WTC11 (cell line): ENCODE measurements around the gene SPHK1. TPM values are rescaled to one million over a fixed set of nuclear protein-coding genes. Genes with fewer than 3 reads are reported as not detected.

Experiments
- ATAC-seq: fragments of 200-7000 bp; cut with Tn5 transposase; 2 replicates; pipeline ENCODE4 v1.10.0; 2021; ENCODE audit warnings: mild to moderate bottlenecking, moderate library complexity
- CTCF ChIA-PET: fragments of 300-600 bp; sonication (Branson Sonifier 250); formaldehyde crosslinking; loops from one replicate; lab custom pipeline; 2021; ENCODE audit warnings: antibody characterized with exemption; lab: Charles Lee
- POLR2A ChIA-PET: fragments of 350-600 bp; sonication (Branson Sonifier 250); formaldehyde crosslinking; loops from one replicate; lab custom pipeline; 2021; ENCODE audit warnings: antibody characterized with exemption; lab: Charles Lee
- DNase-seq: peaks from one replicate; pipeline ENCODE4 v3.0.0; 2021; ENCODE audit warnings: low spot score
- H3K27ac Mint-ChIP-seq: 2 replicates; pipeline ENCODE4 v1.8.0; 2021; ENCODE audit warnings: mixed read lengths
- H3K27me3 Mint-ChIP-seq: 2 replicates; pipeline ENCODE4 v1.8.0; 2021; ENCODE audit warnings: low read depth, mild to moderate bottlenecking, moderate library complexity, mixed read lengths
- H3K36me3 Mint-ChIP-seq: 2 replicates; pipeline ENCODE4 v1.8.0; 2021; ENCODE audit warnings: mixed read lengths
- H3K4me1 Mint-ChIP-seq: 2 replicates; pipeline ENCODE4 v1.8.0; 2022; ENCODE audit warnings: mixed read lengths
- H3K4me3 Mint-ChIP-seq: 2 replicates; pipeline ENCODE4 v1.8.0; 2021; ENCODE audit warnings: mild to moderate bottlenecking, moderate library complexity, mixed read lengths
- H3K9me3 Mint-ChIP-seq: 2 replicates; pipeline ENCODE4 v1.8.0; 2021; ENCODE audit warnings: mixed read lengths
- ETV6 ChIP-seq: sonication (generic); formaldehyde crosslinking; IDR thresholded peaks from 2 replicates; pipeline ENCODE4 v1.8.1; 2022; ENCODE audit warnings: mild to moderate bottlenecking, missing genetic modification reagents
- FOXK1 ChIP-seq: sonication (generic); formaldehyde crosslinking; IDR thresholded peaks from 2 replicates; pipeline ENCODE4 v1.8.0; 2022; ENCODE audit warnings: mild to moderate bottlenecking, moderate library complexity, missing genetic modification reagents
- GABPB1 ChIP-seq: sonication (generic); formaldehyde crosslinking; IDR thresholded peaks from 2 replicates; pipeline ENCODE4 v1.8.1; 2023; ENCODE audit warnings: mild to moderate bottlenecking, missing genetic modification reagents
- PREB ChIP-seq: sonication (generic); formaldehyde crosslinking; IDR thresholded peaks from 2 replicates; pipeline ENCODE4 v1.8.1; 2022; ENCODE audit warnings: mild to moderate bottlenecking, missing genetic modification reagents, moderate library complexity, borderline replicate concordance
- RELA ChIP-seq: sonication (generic); formaldehyde crosslinking; IDR thresholded peaks from 2 replicates; pipeline ENCODE4 v1.8.1; 2022; ENCODE audit warnings: missing genetic modification reagents, mild to moderate bottlenecking, borderline replicate concordance
- SMAD4 ChIP-seq: sonication (generic); formaldehyde crosslinking; IDR thresholded peaks from 2 replicates; pipeline ENCODE4 v1.8.0; 2022; ENCODE audit warnings: mild to moderate bottlenecking, missing genetic modification reagents
- SOX15 ChIP-seq: fragments of 250-450 bp; sonication (Bioruptor Pico); IDR thresholded peaks from 2 replicates; pipeline ENCODE4 v1.9.0; 2021; ENCODE audit warnings: mild to moderate bottlenecking
- TEAD4 ChIP-seq: sonication (generic); formaldehyde crosslinking; IDR thresholded peaks from 2 replicates; pipeline ENCODE4 v1.8.0; 2022; ENCODE audit warnings: mild to moderate bottlenecking, missing genetic modification reagents
- ZNF232 ChIP-seq: sonication (generic); formaldehyde crosslinking; IDR thresholded peaks from 2 replicates; pipeline ENCODE4 v1.8.0; 2022; ENCODE audit warnings: mild to moderate bottlenecking, missing genetic modification reagents
- ZNF263 ChIP-seq: sonication (generic); formaldehyde crosslinking; IDR thresholded peaks from 2 replicates; pipeline ENCODE4 v1.8.1; 2022; ENCODE audit warnings: low read depth, mild to moderate bottlenecking, moderate library complexity, missing genetic modification reagents
- ZNF396 ChIP-seq: fragments of 250-450 bp; sonication (Bioruptor Pico); IDR thresholded peaks from 2 replicates; pipeline ENCODE4 v1.8.0; 2021; ENCODE audit warnings: mild to moderate bottlenecking, moderate library complexity, borderline replicate concordance
- total RNA-seq: library from RNA; stranded (reverse); gene quantifications from 3 replicates; pipeline ENCODE4 v1.2.3, GENCODE V29; 2021
- TF ChIP-seq, protein P1 (sequence below): sonication (generic); formaldehyde crosslinking; IDR thresholded peaks from 2 replicates; pipeline ENCODE4 v1.8.0; 2023; ENCODE audit warnings: mild to moderate bottlenecking, missing genetic modification reagents
- TF ChIP-seq, protein P2 (sequence below): sonication (generic); formaldehyde crosslinking; IDR thresholded peaks from 2 replicates; pipeline ENCODE4 v1.8.0; 2023; ENCODE audit warnings: missing genetic modification reagents, mild to moderate bottlenecking, borderline replicate concordance
- TF ChIP-seq, protein P3 (sequence below): sonication (generic); formaldehyde crosslinking; conservative IDR thresholded peaks from 2 replicates; pipeline ENCODE4 v1.8.1; 2022; ENCODE audit warnings: mild to moderate bottlenecking, missing genetic modification reagents

The SPHK1 gene
- total RNA-seq, 1 experiment from 2014 or later, result 2.5 TPM

DNA sequence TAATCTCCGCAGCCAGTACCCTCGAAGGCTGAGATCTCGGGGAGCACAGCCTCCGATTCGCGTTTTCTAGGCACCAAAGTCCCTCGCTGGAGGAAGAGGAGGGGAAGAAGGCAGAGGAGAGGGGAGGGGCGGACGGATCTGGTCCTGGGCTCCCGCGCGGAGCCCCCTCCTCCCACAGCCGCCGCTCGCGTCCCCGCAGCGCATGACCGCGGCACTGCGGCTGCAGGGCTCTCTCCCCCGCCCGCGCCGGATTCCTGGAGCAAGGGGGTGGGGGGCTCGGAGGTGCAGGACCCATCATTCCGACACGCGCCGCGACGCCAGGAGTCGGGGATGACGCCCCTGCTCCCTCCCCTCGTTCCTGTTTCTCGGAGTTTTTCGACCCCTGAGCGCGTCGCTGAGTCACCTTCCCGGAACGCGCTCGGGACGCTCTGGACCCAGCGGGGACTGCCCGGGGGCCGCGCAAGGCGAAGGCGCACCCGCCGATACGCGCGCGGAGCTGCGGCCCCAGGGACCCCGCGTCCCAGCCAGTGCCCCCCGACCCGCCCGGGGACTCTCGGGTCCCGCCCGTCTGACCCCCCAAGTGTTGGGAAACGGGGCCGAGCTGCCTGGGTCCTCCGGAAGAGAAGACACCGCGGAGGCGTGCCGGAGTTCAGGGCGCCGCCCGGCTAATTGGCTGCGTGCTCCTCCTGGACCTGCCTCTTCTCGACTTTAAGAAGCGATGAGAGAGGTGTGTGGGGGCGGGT lies 1.4 kb upstream of the SPHK1 start (continued):
- TF ChIP-seq RELA (CRISPR knock-in tag) (peak; percentile 49; the same call in 1 of the 2 replicates), FOXK1 (CRISPR knock-in tag) (0 out of 2 replicates have a peak, but pooled peaks have one; percentile 24), ETV6 (0 out of 2 replicates have a peak, but pooled peaks have one; percentile 36), TEAD4 (CRISPR knock-in tag) (0 out of 2 replicates have a peak, but pooled peaks have one; percentile 17), ZNF232 (CRISPR knock-in tag) (peak; percentile 77; the same call in 1 of the 2 replicates)
- TF ChIP-seq, protein P1, sequence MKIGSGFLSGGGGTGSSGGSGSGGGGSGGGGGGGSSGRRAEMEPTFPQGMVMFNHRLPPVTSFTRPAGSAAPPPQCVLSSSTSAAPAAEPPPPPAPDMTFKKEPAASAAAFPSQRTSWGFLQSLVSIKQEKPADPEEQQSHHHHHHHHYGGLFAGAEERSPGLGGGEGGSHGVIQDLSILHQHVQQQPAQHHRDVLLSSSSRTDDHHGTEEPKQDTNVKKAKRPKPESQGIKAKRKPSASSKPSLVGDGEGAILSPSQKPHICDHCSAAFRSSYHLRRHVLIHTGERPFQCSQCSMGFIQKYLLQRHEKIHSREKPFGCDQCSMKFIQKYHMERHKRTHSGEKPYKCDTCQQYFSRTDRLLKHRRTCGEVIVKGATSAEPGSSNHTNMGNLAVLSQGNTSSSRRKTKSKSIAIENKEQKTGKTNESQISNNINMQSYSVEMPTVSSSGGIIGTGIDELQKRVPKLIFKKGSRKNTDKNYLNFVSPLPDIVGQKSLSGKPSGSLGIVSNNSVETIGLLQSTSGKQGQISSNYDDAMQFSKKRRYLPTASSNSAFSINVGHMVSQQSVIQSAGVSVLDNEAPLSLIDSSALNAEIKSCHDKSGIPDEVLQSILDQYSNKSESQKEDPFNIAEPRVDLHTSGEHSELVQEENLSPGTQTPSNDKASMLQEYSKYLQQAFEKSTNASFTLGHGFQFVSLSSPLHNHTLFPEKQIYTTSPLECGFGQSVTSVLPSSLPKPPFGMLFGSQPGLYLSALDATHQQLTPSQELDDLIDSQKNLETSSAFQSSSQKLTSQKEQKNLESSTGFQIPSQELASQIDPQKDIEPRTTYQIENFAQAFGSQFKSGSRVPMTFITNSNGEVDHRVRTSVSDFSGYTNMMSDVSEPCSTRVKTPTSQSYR (CRISPR knock-in tag), result 0 out of 2 replicates have a peak, but pooled peaks have one; percentile 50
- TF ChIP-seq, protein P2, sequence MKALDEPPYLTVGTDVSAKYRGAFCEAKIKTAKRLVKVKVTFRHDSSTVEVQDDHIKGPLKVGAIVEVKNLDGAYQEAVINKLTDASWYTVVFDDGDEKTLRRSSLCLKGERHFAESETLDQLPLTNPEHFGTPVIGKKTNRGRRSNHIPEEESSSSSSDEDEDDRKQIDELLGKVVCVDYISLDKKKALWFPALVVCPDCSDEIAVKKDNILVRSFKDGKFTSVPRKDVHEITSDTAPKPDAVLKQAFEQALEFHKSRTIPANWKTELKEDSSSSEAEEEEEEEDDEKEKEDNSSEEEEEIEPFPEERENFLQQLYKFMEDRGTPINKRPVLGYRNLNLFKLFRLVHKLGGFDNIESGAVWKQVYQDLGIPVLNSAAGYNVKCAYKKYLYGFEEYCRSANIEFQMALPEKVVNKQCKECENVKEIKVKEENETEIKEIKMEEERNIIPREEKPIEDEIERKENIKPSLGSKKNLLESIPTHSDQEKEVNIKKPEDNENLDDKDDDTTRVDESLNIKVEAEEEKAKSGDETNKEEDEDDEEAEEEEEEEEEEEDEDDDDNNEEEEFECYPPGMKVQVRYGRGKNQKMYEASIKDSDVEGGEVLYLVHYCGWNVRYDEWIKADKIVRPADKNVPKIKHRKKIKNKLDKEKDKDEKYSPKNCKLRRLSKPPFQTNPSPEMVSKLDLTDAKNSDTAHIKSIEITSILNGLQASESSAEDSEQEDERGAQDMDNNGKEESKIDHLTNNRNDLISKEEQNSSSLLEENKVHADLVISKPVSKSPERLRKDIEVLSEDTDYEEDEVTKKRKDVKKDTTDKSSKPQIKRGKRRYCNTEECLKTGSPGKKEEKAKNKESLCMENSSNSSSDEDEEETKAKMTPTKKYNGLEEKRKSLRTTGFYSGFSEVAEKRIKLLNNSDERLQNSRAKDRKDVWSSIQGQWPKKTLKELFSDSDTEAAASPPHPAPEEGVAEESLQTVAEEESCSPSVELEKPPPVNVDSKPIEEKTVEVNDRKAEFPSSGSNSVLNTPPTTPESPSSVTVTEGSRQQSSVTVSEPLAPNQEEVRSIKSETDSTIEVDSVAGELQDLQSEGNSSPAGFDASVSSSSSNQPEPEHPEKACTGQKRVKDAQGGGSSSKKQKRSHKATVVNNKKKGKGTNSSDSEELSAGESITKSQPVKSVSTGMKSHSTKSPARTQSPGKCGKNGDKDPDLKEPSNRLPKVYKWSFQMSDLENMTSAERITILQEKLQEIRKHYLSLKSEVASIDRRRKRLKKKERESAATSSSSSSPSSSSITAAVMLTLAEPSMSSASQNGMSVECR (CRISPR knock-in tag), result peak; percentile 41; the same call in 1 of the 2 replicates

DNA sequence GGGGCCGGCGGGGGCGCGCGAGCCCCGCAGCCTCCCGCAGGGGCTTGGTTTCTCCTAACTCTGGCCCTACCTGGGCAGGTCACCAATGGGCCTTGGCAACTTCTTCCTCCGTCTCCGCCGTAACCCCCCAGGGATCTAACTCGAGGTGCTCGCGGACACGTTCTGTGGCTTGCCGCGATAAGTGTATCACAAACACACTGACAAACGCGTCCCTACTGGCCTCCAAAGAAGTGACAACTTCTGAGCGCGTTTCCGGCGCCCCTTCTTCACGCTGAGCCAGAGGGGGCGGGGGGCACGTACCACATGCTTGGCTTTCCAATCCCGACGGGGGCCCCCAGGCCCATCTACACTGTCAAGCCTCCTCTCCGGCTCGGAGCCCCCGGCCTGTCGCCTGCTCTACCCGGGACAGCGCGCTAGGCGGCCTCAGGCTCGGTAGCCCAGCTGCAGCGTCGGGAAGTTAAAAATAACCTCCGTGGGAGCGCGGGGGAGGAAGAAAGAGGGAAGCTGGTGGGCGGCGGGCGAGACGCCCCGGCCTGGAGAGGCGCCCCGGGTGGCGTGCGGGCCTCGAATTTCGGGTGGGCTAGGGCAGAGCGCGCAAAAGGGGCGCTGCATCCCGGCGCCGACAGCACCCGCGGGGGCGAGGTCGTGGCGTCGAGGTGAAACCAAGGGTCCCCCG lies 725 bp upstream of the SPHK1 start:
- H3K9me3 Mint-ChIP-seq, result no peaks in the 10 kb centered on the region
- peaks cover 11% of the 10 kb centered on the region for H3K4me1 Mint-ChIP-seq
- ATAC-seq, result peak; percentile 14
- TF ChIP-seq SOX15, result no peak
- no peak for TF ChIP-seq ETV6
- 0 out of 2 replicates have a peak, but pooled peaks have one; percentile 5 for TF ChIP-seq PREB (CRISPR knock-in tag)
- no peak for TF ChIP-seq ZNF396
- no peak for TF ChIP-seq ZNF263
- TF ChIP-seq GABPB1 (CRISPR knock-in tag), result peak; percentile 32; the same call in 1 of the 2 replicates
- TF ChIP-seq, protein P3, sequence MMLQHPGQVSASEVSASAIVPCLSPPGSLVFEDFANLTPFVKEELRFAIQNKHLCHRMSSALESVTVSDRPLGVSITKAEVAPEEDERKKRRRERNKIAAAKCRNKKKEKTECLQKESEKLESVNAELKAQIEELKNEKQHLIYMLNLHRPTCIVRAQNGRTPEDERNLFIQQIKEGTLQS (CRISPR knock-in tag), result no peak
- TF ChIP-seq SMAD4 (CRISPR knock-in tag), result no peak
- TF ChIP-seq, all 79 proteins: peak for 2
- no peak overlapping the region for H3K27ac Mint-ChIP-seq
- H3K27me3 Mint-ChIP-seq, result peaks cover 49% of the 10 kb centered on the region
- H3K36me3 Mint-ChIP-seq, result no peaks in the 10 kb centered on the region
- H3K4me3 Mint-ChIP-seq, result peak overlapping the region; percentile 81
- CTCF ChIA-PET, result interaction anchor here (0.6 to 10.6 kb wide), 11 partner anchors 10 to 157 kb away, joined by 3 to 135 read pairs (median 7); partner anchors contain the start of genes PRPSAP1 and RHBDF2
- POLR2A ChIA-PET, result interaction anchor here (0.5 to 0.6 kb wide), 2 partner anchors 30 to 1082 kb away, joined by 3 to 5 read pairs; partner anchors contain the start of gene PRPSAP1
- peak; percentile 59 for DNase-seq
